Measurements from ENCODE around the gene ASTN2.
"Not testable (repeated sequence)": the region's sequence is repeated elsewhere in the genome, so short reads cannot be mapped to it uniquely, and the experiment has no call there.

Gene ASTN2

GRCh38 chr9:116899337-116900006 is 515.4 kb downstream of the ASTN2 start:
- no peak for DNase-seq

- DNase-seq: not testable (repeated sequence)
Measured at GRCh38 chr9:116898131-116898530, 516.7 kb downstream of the ASTN2 start.

- DNase-seq: no peak
Measured at GRCh38 chr9:116897201-116897600, 517.7 kb downstream of the ASTN2 start.

GRCh38 chr9:116895961-116896360 is 518.9 kb downstream of the ASTN2 start:
- DNase-seq: no peak

GRCh38 chr9:116891424-116891823 is 523.4 kb downstream of the ASTN2 start:
- no peak for DNase-seq

GRCh38 chr9:116888476-116888875 is 526.4 kb downstream of the ASTN2 start:
- not testable (repeated sequence) for DNase-seq

GRCh38 chr9:116888066-116888465 is 526.8 kb downstream of the ASTN2 start:
- no peak for DNase-seq

GRCh38 chr9:116883676-116884075 is 531.2 kb downstream of the ASTN2 start:
- DNase-seq: no peak

GRCh38 chr9:116877072-116877471 is 537.8 kb downstream of the ASTN2 start:
- no peak for DNase-seq

GRCh38 chr9:116875576-116875975 is 539.3 kb downstream of the ASTN2 start:
- no peak for DNase-seq

- no peak for DNase-seq
Measured at GRCh38 chr9:116873937-116874914, 540.6 kb downstream of the ASTN2 start.

- no peak for DNase-seq
Measured at GRCh38 chr9:116873491-116873890, 541.4 kb downstream of the ASTN2 start.

GRCh38 chr9:116870566-116870965 is 544.3 kb downstream of the ASTN2 start:
- DNase-seq: no peak

- DNase-seq: no peak
Measured at GRCh38 chr9:116868201-116868600, 546.7 kb downstream of the ASTN2 start.

- DNase-seq: no peak
Measured at GRCh38 chr9:116861321-116861720, 553.5 kb downstream of the ASTN2 start.

- no peak for DNase-seq
Measured at GRCh38 chr9:116860509-116861120, 554.2 kb downstream of the ASTN2 start.

GRCh38 chr9:116859763-116860162 is 555.1 kb downstream of the ASTN2 start:
- no peak for DNase-seq

GRCh38 chr9:116857321-116857720 is 557.5 kb downstream of the ASTN2 start:
- no peak for DNase-seq

GRCh38 chr9:116855881-116856662 is 558.8 kb downstream of the ASTN2 start:
- DNase-seq: no peak

- no peak for DNase-seq
Measured at GRCh38 chr9:116849721-116850120, 565.1 kb downstream of the ASTN2 start.

- no peak for DNase-seq
Measured at GRCh38 chr9:116844621-116845020, 570.2 kb downstream of the ASTN2 start.

- no peak for DNase-seq
Measured at GRCh38 chr9:116843863-116844620, 570.8 kb downstream of the ASTN2 start.

Measured in activated CD8-positive, alpha-beta memory T cell treated with anti-CD3 and anti-CD28 coated beads, Interleukin-2, amount 50 U/mL, for 4 hours (primary cell).